Measurements from ENCODE around the gene PAK5. TPM values are rescaled to one million over a fixed set of nuclear protein-coding genes. Genes with fewer than 3 reads are reported as not detected.

Gene PAK5
- total RNA-seq, 1 donor: not detected

GRCh38 chr20:9626357-9626756 is 212.5 kb downstream of the PAK5 start:
- no peak for DNase-seq (ENCODE audit: low read depth in 2 of 3, low spot score in 2 of 3)

GRCh38 chr20:9617940-9618339 is 220.9 kb downstream of the PAK5 start:
- DNase-seq (ENCODE audit: low read depth in 2 of 3, low spot score in 2 of 3): peak in 1 of 3 donors; percentile 12

DNA sequence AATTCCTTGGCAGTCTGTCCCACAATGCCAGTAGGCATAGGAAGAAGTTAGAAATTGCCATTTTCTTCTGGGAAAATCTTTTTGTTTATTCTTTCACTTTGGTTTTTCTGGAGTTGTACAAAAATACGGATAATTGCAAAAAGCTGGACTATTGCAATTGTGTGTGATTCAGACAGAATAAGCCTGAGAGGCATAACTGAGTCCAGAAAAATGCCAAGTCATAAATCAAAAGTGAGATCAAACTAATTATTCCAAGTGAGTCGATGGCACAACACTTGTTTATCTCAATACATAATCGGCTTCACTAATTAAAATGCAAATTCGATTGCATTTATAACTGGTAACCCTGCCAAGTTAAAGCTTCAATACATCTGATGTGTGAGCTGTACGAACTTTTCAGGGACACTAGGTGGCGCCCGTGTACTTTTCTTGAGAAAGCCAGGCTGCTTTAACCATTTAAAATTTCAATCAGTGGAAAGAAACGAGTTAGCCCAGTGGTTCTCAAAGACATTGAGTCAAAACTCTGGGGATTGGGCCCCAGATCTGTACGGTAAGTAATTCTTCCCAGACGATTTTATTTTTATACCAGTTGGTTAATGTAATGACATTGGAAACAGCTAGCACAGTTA is 221.9 kb downstream of the PAK5 start:
- DNase-seq (ENCODE audit: low read depth in 2 of 3, low spot score in 2 of 3): peak; percentile 9 to 79 (median 58)

DNA sequence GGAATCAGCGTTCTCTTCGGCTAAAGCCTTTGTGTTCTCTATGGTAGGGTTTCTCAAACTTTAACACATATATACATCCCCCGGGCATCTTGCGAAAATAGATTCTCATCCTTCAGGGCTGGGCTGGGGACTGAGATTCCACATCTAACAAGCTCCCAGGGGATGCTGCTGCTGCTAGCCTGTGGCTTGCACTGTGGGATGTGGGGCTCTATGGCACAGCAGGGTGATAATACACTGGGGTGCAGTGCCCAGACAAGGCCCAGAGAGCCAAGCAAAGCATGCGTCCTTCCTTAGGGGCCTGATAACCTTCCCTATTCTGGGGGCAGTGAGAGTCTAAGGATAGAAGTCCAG is 222.4 kb downstream of the PAK5 start:
- DNase-seq (ENCODE audit: low read depth in 2 of 3, low spot score in 2 of 3): no peak

DNA sequence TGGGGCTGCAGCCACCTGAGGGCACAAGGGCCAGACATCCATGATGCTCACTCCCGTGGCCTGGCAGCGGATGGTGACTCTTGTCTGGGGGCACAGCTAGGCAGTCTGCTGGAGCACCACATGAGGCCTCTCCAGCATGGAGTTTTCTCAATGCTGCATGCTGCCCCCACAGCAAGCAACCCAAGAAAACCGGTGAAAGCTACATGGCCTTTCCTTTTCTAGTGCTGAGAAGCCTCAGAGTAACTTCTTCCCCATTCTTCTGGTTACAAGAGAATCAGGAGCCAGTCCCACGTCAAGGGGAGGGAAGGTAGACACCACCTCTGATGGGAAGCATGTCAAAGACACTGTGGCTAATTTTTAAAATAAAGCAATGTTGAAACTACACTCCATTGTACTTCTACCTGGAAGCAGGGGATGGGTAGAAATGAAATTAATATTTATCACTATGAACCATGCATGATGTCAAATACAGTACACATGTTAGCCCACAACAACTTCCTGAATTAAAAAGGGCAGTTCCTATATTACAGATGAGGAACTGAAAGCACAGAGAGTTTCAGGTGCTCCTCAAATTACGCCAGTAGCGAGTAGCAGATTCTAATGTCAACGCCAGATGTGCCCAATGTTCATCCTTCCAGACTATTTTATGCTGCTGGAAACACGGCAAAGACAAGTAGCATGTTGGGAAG is 223.0 kb downstream of the PAK5 start:
- DNase-seq (ENCODE audit: low read depth in 2 of 3, low spot score in 2 of 3): peak in 2 of 3 donors; percentile 21 to 55

DNA sequence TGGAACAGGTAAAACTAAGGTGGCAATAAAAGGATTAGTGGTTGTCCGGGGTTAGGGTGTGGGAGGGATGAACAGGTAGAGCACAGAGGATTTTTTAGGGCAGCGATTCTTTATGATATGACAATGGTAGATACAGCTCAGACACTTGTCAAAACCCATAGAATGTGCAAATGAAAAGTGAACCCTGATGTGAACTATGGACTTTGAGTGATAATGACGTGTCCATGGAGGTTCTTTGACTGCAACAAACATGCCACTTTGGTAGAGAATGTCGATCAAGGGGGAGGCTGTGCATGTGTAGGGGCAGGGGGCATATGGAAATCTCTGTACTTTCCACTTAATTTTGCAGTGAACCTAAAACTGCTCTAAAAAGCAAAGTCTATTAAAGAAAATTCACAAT is 223.8 kb downstream of the PAK5 start:
- no peak for DNase-seq (ENCODE audit: low read depth in 2 of 3, low spot score in 2 of 3)

GRCh38 chr20:9613871-9614270 is 225.0 kb downstream of the PAK5 start:
- DNase-seq (ENCODE audit: low read depth in 2 of 3, low spot score in 2 of 3): no peak

DNA sequence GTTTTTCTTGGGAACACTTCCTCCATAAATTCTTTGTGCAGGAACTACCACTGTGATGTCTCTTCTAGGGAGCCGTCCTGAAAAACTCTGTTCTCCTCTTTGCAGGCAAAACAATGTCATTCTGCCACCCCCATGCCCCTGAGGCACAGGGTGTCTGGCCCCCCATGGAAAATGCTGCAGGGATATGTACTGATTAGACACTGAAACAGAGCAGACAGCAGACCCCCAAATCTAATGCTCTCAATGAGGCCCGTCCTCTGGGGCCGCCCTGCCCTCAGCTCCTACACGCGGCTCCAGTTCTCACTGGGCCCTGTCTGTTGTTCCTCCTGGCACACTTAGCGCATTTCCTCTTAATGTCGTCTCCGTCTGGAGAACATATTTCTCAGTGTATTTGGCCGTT is 227.0 kb downstream of the PAK5 start:
- no peak for DNase-seq (ENCODE audit: low read depth in 2 of 3, low spot score in 2 of 3)

- no peak for DNase-seq (ENCODE audit: low read depth in 2 of 3, low spot score in 2 of 3)
Observed at GRCh38 chr20:9610665-9611064, 228.2 kb downstream of the PAK5 start.

- peak in 2 of 3 donors; percentile 69 to 90 for DNase-seq (ENCODE audit: low read depth in 2 of 3, low spot score in 2 of 3)
Observed at GRCh38 chr20:9609887-9610502, 228.9 kb downstream of the PAK5 start.

DNA sequence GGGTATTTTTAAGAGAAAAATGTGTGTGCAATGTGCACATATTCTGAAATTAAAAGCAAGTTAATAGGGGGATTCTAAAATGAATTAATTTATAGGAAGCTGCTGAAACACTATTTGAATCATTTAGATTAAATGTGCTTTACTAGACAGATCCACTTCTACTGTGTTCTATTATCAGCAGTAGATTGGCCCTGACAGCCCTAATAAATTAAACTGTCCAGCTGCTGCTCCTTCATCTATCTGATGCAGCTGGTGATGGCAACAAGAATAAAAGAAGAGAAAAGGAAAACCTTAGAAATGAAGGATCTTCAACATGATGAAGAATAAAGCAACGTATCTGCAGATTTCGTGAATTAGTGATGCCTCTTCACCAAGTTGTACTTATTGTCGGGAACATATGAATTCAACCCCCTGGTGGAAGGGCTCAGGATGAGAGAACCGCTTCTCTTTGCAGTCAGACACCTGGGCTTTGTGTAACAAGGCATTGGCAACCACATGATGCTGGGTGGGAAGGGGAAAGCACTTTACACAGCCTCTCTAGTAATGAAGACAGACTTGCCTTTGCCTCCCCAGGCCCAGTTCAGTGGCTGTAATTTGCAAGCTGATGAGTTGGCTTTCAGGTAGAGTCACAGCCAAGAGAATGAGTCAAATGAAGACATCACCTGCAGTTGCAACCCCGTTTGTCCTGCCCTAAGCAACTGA is 230.1 kb downstream of the PAK5 start:
- no peak for DNase-seq (ENCODE audit: low read depth in 2 of 3, low spot score in 2 of 3)

DNA sequence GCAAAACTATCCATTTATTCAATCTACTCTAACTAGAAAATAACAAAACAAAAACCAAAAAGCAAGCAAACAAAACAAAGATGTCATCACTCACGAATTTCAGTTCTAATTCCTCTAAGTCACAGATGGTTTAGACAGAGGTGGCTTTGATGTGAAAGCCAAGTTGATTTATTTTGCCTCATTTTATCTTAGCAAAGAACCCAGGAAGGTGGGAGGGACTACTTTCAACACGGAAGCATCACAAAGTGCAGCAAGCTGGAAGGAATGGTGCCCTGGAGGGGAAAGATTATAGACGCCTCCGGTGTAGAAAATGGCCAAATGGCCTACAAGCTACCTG is 236.1 kb downstream of the PAK5 start:
- DNase-seq (ENCODE audit: low read depth in 2 of 3, low spot score in 2 of 3): no peak

GRCh38 chr20:9600562-9600961 is 238.3 kb downstream of the PAK5 start:
- DNase-seq (ENCODE audit: low read depth in 2 of 3, low spot score in 2 of 3): no peak

DNA sequence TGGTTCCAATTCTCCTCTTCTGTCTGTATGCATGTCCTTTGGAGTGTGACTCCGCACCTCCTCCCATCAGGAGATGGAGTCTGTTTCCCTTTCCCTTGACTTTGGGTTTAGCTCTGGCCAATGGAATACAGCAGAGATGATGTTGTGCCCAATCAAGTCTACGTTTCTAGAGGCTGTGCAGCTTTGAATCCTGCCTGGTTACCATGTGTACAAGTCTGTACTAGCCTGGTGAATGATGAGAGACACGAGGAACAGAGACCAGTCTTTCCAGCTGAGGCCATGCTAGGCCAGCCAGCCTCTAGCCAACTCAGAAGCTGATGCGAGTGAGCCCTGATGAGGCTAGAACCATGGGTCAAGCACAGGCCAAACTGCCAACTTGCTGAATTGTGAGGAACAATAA is 241.3 kb downstream of the PAK5 start:
- DNase-seq (ENCODE audit: low read depth in 2 of 3, low spot score in 2 of 3): no peak

DNA sequence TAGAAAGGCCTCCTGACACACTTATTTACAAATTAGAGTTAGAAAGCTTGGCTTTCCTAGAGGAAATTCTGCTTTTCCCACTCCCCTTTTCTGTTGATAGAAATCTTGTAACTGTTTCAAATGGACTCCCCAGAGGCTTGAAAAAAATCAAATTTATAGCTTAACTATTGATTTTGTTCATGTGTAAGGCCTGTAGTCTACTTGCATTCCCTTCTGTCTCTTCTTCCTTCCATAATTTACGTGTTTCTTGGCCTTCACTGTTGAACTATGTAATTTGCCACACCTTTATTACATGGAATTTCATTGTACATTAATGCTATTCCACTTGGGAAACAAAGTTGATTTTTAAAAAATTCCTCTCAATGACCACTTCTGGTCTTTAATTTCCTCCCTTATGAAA is 243.1 kb downstream of the PAK5 start:
- DNase-seq (ENCODE audit: low read depth in 2 of 3, low spot score in 2 of 3): no peak

DNA sequence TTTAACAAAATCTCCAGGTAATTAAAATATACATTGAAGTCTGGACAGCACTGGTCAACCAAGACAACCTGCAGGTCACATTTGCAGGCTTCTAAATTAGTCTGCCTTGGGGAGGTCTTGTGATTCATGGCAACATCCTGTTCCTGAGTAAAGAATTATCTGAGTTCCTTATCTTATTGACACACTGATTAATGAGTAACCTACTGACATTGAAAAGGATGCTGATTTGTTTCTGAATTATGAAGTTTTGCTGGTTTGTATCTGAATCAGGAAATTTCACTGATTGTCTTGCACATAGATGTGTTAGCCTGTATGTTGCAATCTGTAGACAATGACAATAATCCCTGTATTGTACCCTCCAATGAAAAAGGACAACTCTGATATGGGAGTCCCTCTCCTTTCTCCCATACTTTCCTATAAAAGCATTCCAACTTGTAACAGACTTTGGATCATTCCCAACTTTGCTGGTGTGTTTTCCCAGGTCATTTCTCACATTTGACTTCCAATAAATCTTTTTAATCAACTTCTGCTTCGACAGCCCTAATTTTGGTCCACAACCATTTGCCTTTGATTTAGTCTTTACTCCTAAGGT is 244.5 kb downstream of the PAK5 start:
- DNase-seq (ENCODE audit: low read depth in 2 of 3, low spot score in 2 of 3): no peak

- DNase-seq (ENCODE audit: low read depth in 2 of 3, low spot score in 2 of 3): no peak
Observed at GRCh38 chr20:9592419-9592818, 246.5 kb downstream of the PAK5 start.

GRCh38 chr20:9591080-9591479 is 247.8 kb downstream of the PAK5 start:
- no peak for DNase-seq (ENCODE audit: low read depth in 2 of 3, low spot score in 2 of 3)

GRCh38 chr20:9590189-9590588 is 248.7 kb downstream of the PAK5 start:
- no peak for DNase-seq (ENCODE audit: low read depth in 2 of 3, low spot score in 2 of 3)

DNA sequence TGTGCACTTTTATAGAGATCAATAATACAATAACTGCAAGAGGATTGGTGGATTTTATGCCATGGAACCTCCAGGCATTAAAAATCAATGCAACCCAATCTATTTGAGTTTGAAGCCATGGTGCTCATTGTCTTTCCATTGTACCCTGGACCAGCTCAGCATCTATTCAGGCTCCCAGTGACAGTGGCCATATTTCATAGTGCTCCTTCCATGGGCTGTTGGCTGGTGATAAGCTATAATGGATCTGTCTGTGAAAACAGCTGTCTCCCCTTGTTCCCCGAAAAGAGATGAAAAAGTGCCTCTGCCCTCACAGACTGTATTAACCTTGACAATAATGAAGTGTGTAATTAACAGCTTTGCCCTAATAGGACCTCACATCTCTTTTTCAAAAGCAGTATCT is 250.2 kb downstream of the PAK5 start:
- no peak for DNase-seq (ENCODE audit: low read depth in 2 of 3, low spot score in 2 of 3)

- DNase-seq (ENCODE audit: low read depth in 2 of 3, low spot score in 2 of 3): no peak
Observed at GRCh38 chr20:9583151-9583550, 255.7 kb downstream of the PAK5 start.
